Liver (tissue), 9 donors: ENCODE results near the gene MYH14. TPM values are rescaled to one million over a fixed set of nuclear protein-coding genes. Genes with fewer than 3 reads are reported as not detected.

Source experiments
- DNase-seq: peaks from one replicate; pipeline ENCODE4 v3.0.0-alpha.2; 2017; ENCODE audit warnings: low spot score
- H3K27ac ChIP-seq, 2 donors: one replicate each; pipeline ENCODE4 v1.7.0; 2013; ENCODE audit warnings: inconsistent platforms in 2 of 2, low read length in 2 of 2, control low read depth in 1 of 2, low read depth in 1 of 2, mild to moderate bottlenecking in 1 of 2
- H3K27me3 ChIP-seq, 4 donors: one replicate each; pipeline versions ENCODE4 v1.6.1 to v1.7.0; 2013; ENCODE audit warnings: low read length in 3 of 4, inconsistent platforms in 1 of 4, mild to moderate bottlenecking in 1 of 4, moderate library complexity in 1 of 4; ENCODE audit not compliant: control insufficient read depth in 4 of 4, insufficient read depth in 4 of 4
- H3K36me3 ChIP-seq, 4 donors: one replicate each; pipeline versions ENCODE4 v1.6.1 to v1.7.0; 2013; ENCODE audit warnings: low read length in 3 of 4, mild to moderate bottlenecking in 3 of 4, low read depth in 1 of 4, moderate library complexity in 1 of 4; ENCODE audit not compliant: control insufficient read depth in 4 of 4, insufficient read depth in 3 of 4
- H3K4me1 ChIP-seq, 4 donors: one replicate each; pipeline versions ENCODE4 v1.6.1 to v1.7.0; 2013; ENCODE audit warnings: low read length in 3 of 4, mild to moderate bottlenecking in 3 of 4, moderate library complexity in 1 of 4; ENCODE audit not compliant: control insufficient read depth in 4 of 4, insufficient read depth in 4 of 4
- H3K4me3 ChIP-seq, 3 donors: one replicate each; pipeline versions ENCODE4 v1.6.1 to v1.7.0; 2013; ENCODE audit warnings: low read length in 3 of 3, control low read depth in 1 of 3, low read depth in 1 of 3, mild to moderate bottlenecking in 1 of 3
- H3K9ac ChIP-seq, 2 donors: one replicate each; pipeline ENCODE4 v1.7.0; 2013; ENCODE audit warnings: low read length in 2 of 2, mild to moderate bottlenecking in 2 of 2, moderate library complexity in 2 of 2, control low read depth in 1 of 2, low read depth in 1 of 2
- H3K9me3 ChIP-seq, 4 donors: one replicate each; pipeline versions ENCODE4 v1.6.1 to v1.7.0; 2013; ENCODE audit warnings: low read length in 3 of 4; ENCODE audit not compliant: control insufficient read depth in 4 of 4
- ATF3 ChIP-seq: IDR thresholded peaks from 2 replicates; pipeline ENCODE4 v1.6.1; 2016; ENCODE audit warnings: antibody characterized with exemption
- CTCF ChIP-seq: fragments of 150-350 bp; IDR thresholded peaks from 2 replicates; pipeline ENCODE4 v1.5.1; 2017; ENCODE audit warnings: improper control_type of control experiment, low read depth, low read length; ENCODE audit not compliant: missing input control
- EGR1 ChIP-seq, 2 donors: IDR thresholded peaks; 2 replicates each; pipeline ENCODE4 v1.6.1; 2016 to 2018; ENCODE audit warnings: antibody characterized with exemption in 2 of 2, low read depth in 2 of 2
- FOXA1 ChIP-seq: IDR thresholded peaks from 2 replicates; pipeline ENCODE4 v1.6.1; 2016; ENCODE audit warnings: antibody characterized with exemption
- FOXA2 ChIP-seq: IDR thresholded peaks from 2 replicates; pipeline ENCODE4 v1.6.1; 2016; ENCODE audit warnings: antibody characterized with exemption
- HNF4A ChIP-seq, 2 donors: conservative IDR thresholded peaks; 2 replicates each; pipeline ENCODE4 v1.6.1; 2016; ENCODE audit warnings: antibody characterized with exemption in 2 of 2, mild to moderate bottlenecking in 2 of 2
- HNF4G ChIP-seq: IDR thresholded peaks from 2 replicates; pipeline ENCODE4 v1.6.1; 2016; ENCODE audit warnings: antibody characterized with exemption
- MAX ChIP-seq: IDR thresholded peaks from 2 replicates; pipeline ENCODE4 v1.6.1; 2016; ENCODE audit warnings: antibody characterized with exemption
- NR2F2 ChIP-seq: IDR thresholded peaks from 2 replicates; pipeline ENCODE4 v1.6.1; 2016; ENCODE audit warnings: antibody characterized with exemption
- RAD21 ChIP-seq, 2 donors: IDR thresholded peaks; 2 replicates each; pipeline ENCODE4 v1.6.1; 2016; ENCODE audit warnings: antibody characterized with exemption in 2 of 2, mild to moderate bottlenecking in 2 of 2
- REST ChIP-seq: IDR thresholded peaks from 2 replicates; pipeline ENCODE4 v1.6.1; 2016; ENCODE audit warnings: antibody characterized with exemption, mild to moderate bottlenecking
- RXRA ChIP-seq, 2 donors: IDR thresholded peaks; 2 replicates each; pipeline ENCODE4 v1.6.1; 2017 to 2018; ENCODE audit warnings: antibody characterized with exemption in 2 of 2, mild to moderate bottlenecking in 1 of 2
- SP1 ChIP-seq: IDR thresholded peaks from 2 replicates; pipeline ENCODE4 v1.6.1; 2018; ENCODE audit warnings: antibody characterized with exemption, mild to moderate bottlenecking
- WGBS: extraction: QIAGEN DNeasy Blood & Tissue Kit; methylation state at CpG from one replicate; pipeline ENCODE4 v1.1.7; 2013; 5-methylcytosine and 5-hydroxymethylcytosine counted together
- polyA plus RNA-seq, 2 donors: library from polyadenylated mRNA; stranded (reverse) in 1 of 2; unstranded in 1 of 2; fragments of 200-250 nt in 1 of 2; fragments of >200 nt in 1 of 2; fragmentation: Nextera tagmentation in 1 of 2; extraction: Ambion mirVana in 1 of 2; gene quantifications; one replicate each; pipeline versions ENCODE4 v1.2.1 to v1.2.3, GENCODE V29; 2013 to 2015
- total RNA-seq, 2 donors: library from RNA; depleted of rRNA; stranded (reverse); fragments of >200 nt; gene quantifications; one replicate each; pipeline ENCODE4 v1.2.3, GENCODE V29; 2014
- donor health status: healthy.
- donor health status: healthy.
- donor health status: healthy.
- donor health status: healthy.
- donor health status: healthy.

MYH14 gene
- total and polyA plus RNA-seq, 4 donors: 12.4 to 37.5 (median 25.5) TPM

GRCh38 chr19:50242581-50242980 is 39.2 kb downstream of the MYH14 start:
- Histone ChIP-seq H3K9ac (no peak overlapping the region), H3K9me3 (no peaks in the 10 kb centered on the region), H3K4me1 (no peaks in the 10 kb centered on the region), H3K27me3 (no peaks in the 10 kb centered on the region), H3K36me3 (peaks cover 0 to 9% (median 2%) of the 10 kb centered on the region in 4 donors), H3K27ac (no peak overlapping the region), H3K4me3 (no peak overlapping the region)
- no peak for DNase-seq
- TF ChIP-seq FOXA1 (no peak), NR2F2 (no peak)
- WGBS: 88% methylated on average over 6 of the region's 6 CpGs

GRCh38 chr19:50244695-50245094 is 41.3 kb downstream of the MYH14 start:
- Histone ChIP-seq H3K9ac (no peak overlapping the region), H3K4me1 (no peaks in the 10 kb centered on the region), H3K4me3 (no peak overlapping the region), H3K27me3 (no peaks in the 10 kb centered on the region), H3K27ac (no peak overlapping the region), H3K9me3 (no peaks in the 10 kb centered on the region), H3K36me3 (peaks cover 0 to 16% (median 8%) of the 10 kb centered on the region in 4 donors)
- TF ChIP-seq HNF4A (conservative IDR thresholded peaks at IDR 0.05): no peak
- TF ChIP-seq SP1: no peak
- TF ChIP-seq EGR1 (IDR thresholded peaks at IDR 0.05; ENCODE audit: low read depth in 2 of 2): no peak
- no peak for TF ChIP-seq REST
- TF ChIP-seq FOXA2: no peak
- no peak for TF ChIP-seq NR2F2
- no peak for TF ChIP-seq RAD21 (IDR thresholded peaks at IDR 0.05)
- no peak for TF ChIP-seq RXRA (IDR thresholded peaks at IDR 0.05)
- no peak for TF ChIP-seq CTCF
- 85% methylated on average over 9 of the region's 9 CpGs for WGBS
- no peak for DNase-seq

- Histone ChIP-seq H3K9ac (no peak overlapping the region), H3K4me3 (no peak overlapping the region), H3K36me3 (peaks cover 4 to 45% (median 18%) of the 10 kb centered on the region in 4 donors), H3K4me1 (no peaks in the 10 kb centered on the region), H3K27me3 (no peaks in the 10 kb centered on the region), H3K9me3 (peaks cover 0 to 2% (median 0%) of the 10 kb centered on the region in 4 donors), H3K27ac (no peak overlapping the region)
- DNase-seq: no peak
- 96% methylated on average over 10 of the region's 10 CpGs for WGBS
- TF ChIP-seq CTCF (no peak), FOXA1 (no peak), MAX (no peak), ATF3 (no peak), HNF4G (no peak), FOXA2 (no peak)
These were observed 45.0 kb downstream of the MYH14 start for GRCh38 chr19:50248413-50248812.
